ENCODE results near the gene SNX25. TPM values are rescaled to one million over a fixed set of nuclear protein-coding genes. Genes with fewer than 3 reads are reported as not detected.
"Not testable (repeated sequence)": the region's sequence is repeated elsewhere in the genome, so short reads cannot be mapped to it uniquely, and the experiment has no call there.

Gene SNX25
- total RNA-seq, 1 donor from 2014 or later: 53.1 TPM

- H3K4me1 Mint-ChIP-seq: peaks cover 53% of the 10 kb centered on the region
- CTCF ChIA-PET: interaction anchor here (1.1 kb wide), 1 partner anchor 12 kb away, joined by 3 read pairs; no protein-coding TSS in a partner anchor
- intact Hi-C loops (cut with micrococcal nuclease): no loop called here
Measured at GRCh38 chr4:185254434-185254833, 45.0 kb downstream of the SNX25 start.

GRCh38 chr4:185255868-185256267, 46.5 kb downstream of the SNX25 start:
- Mint-ChIP-seq H3K4me3 (no peak overlapping the region), H3K4me1 (peaks cover 48% of the 10 kb centered on the region), H3K9me3 (no peaks in the 10 kb centered on the region), H3K27me3 (no peaks in the 10 kb centered on the region), H3K27ac (no peak overlapping the region), H3K36me3 (ENCODE audit: low read depth) (peaks cover 55% of the 10 kb centered on the region)
- TF ChIP-seq CTCF (IDR thresholded peaks at IDR 0.05): no peak
- ChIA-PET CTCF (no interaction called here), POLR2A (interaction anchor here (0.6 kb wide), 1 partner anchor 482 kb away, joined by 3 read pairs; no protein-coding TSS in a partner anchor)
- intact Hi-C loops (cut with micrococcal nuclease): loop anchor here (2.0 kb wide), 1 partner anchor 45 kb away; no protein-coding TSS in a partner anchor
- DNase-seq (no peak), ATAC-seq (ENCODE audit: low read depth) (no peak)

More at GRCh38 chr4:185254434-185254833, 45.0 kb downstream of the SNX25 start:
- ATAC-seq (ENCODE audit: low read depth) (no peak), DNase-seq (no peak)
- H3K27ac Mint-ChIP-seq: no peak overlapping the region
- no peak overlapping the region for H3K4me3 Mint-ChIP-seq
- H3K36me3 Mint-ChIP-seq (ENCODE audit: low read depth): peaks cover 56% of the 10 kb centered on the region
- TF ChIP-seq CTCF (IDR thresholded peaks at IDR 0.05): no peak
- POLR2A ChIA-PET: no interaction called here
- no peaks in the 10 kb centered on the region for H3K27me3 Mint-ChIP-seq
- H3K9me3 Mint-ChIP-seq: no peaks in the 10 kb centered on the region

GRCh38 chr4:185256446-185256845, 47.0 kb downstream of the SNX25 start:
- H3K36me3 Mint-ChIP-seq (ENCODE audit: low read depth): peaks cover 56% of the 10 kb centered on the region
- ATAC-seq (ENCODE audit: low read depth): no peak
- H3K27me3 Mint-ChIP-seq: no peaks in the 10 kb centered on the region
- ChIA-PET CTCF (no interaction called here), POLR2A (no interaction called here)
- no peaks in the 10 kb centered on the region for H3K9me3 Mint-ChIP-seq
- no peak for TF ChIP-seq CTCF (IDR thresholded peaks at IDR 0.05)
- H3K4me3 Mint-ChIP-seq: no peak overlapping the region
- H3K27ac Mint-ChIP-seq: no peak overlapping the region
- DNase-seq: no peak
- peaks cover 44% of the 10 kb centered on the region for H3K4me1 Mint-ChIP-seq
- intact Hi-C loops (cut with micrococcal nuclease): loop anchor here (2.0 kb wide), 1 partner anchor 46 kb away; no protein-coding TSS in a partner anchor

GRCh38 chr4:185257086-185257485, 47.7 kb downstream of the SNX25 start:
- Mint-ChIP-seq H3K27ac (peak overlapping the region; percentile 18), H3K4me1 (peaks cover 40% of the 10 kb centered on the region)

GRCh38 chr4:185257694-185258093, 48.3 kb downstream of the SNX25 start:
- Mint-ChIP-seq H3K9me3 (no peaks in the 10 kb centered on the region), H3K36me3 (ENCODE audit: low read depth) (peaks cover 53% of the 10 kb centered on the region), H3K4me3 (no peak overlapping the region), H3K27ac (no peak overlapping the region), H3K27me3 (no peaks in the 10 kb centered on the region), H3K4me1 (peaks cover 42% of the 10 kb centered on the region)
- ChIA-PET POLR2A (no interaction called here), CTCF (no interaction called here)
- ATAC-seq (ENCODE audit: low read depth): no peak
- intact Hi-C loops (cut with micrococcal nuclease): loop anchor here (2.0 kb wide), 1 partner anchor 47 kb away; no protein-coding TSS in a partner anchor
- no peak for TF ChIP-seq CTCF (IDR thresholded peaks at IDR 0.05)
- DNase-seq: no peak

More at GRCh38 chr4:185257086-185257485, 47.7 kb downstream of the SNX25 start:
- intact Hi-C loops (cut with micrococcal nuclease): loop anchor here (2.0 kb wide), 1 partner anchor 46 kb away; no protein-coding TSS in a partner anchor
- ChIA-PET POLR2A (no interaction called here), CTCF (no interaction called here)
- peaks cover 54% of the 10 kb centered on the region for H3K36me3 Mint-ChIP-seq (ENCODE audit: low read depth)
- DNase-seq (no peak), ATAC-seq (ENCODE audit: low read depth) (peak; percentile 37)
- no peaks in the 10 kb centered on the region for H3K27me3 Mint-ChIP-seq
- no peak overlapping the region for H3K4me3 Mint-ChIP-seq
- no peak for TF ChIP-seq CTCF (IDR thresholded peaks at IDR 0.05)
- H3K9me3 Mint-ChIP-seq: no peaks in the 10 kb centered on the region

GRCh38 chr4:185258741-185259140, 49.3 kb downstream of the SNX25 start:
- Mint-ChIP-seq H3K4me1 (peaks cover 51% of the 10 kb centered on the region), H3K36me3 (ENCODE audit: low read depth) (peaks cover 51% of the 10 kb centered on the region)
- POLR2A ChIA-PET: interaction anchor here (1.7 kb wide), 1 partner anchor 39 kb away, joined by 5 read pairs; no protein-coding TSS in a partner anchor
- H3K27me3 Mint-ChIP-seq; H3K9me3 Mint-ChIP-seq; H3K27ac Mint-ChIP-seq; DNase-seq; H3K4me3 Mint-ChIP-seq; intact Hi-C loops (cut with micrococcal nuclease); CTCF ChIA-PET; ATAC-seq (ENCODE audit: low read depth): not testable (repeated sequence)

Measured in activated B cell treated with CpG ODN at 0.5 μM for 24 hours (primary cell).